Brain microvascular endothelial cell (primary cell): ENCODE data around the gene KRTAP9-6.

Source experiments
- DNase-seq: peaks from one replicate; pipeline ENCODE4 v3.0.0-alpha.2; 2020
- H3K27ac ChIP-seq: fragments of 250-450 bp; sonication (Bioruptor Pico); 2 replicates; pipeline ENCODE4 v1.5.1; 2020; ENCODE audit warnings: mild to moderate bottlenecking, moderate library complexity
- H3K27me3 ChIP-seq: fragments of 250-450 bp; sonication (Bioruptor Pico); replicated peaks from 2 replicates; pipeline ENCODE4 v1.5.1; 2020; ENCODE audit warnings: mild to moderate bottlenecking
- H3K36me3 ChIP-seq: fragments of 250-450 bp; sonication (Bioruptor Pico); replicated peaks from 2 replicates; pipeline ENCODE4 v1.5.1; 2020; ENCODE audit warnings: mild to moderate bottlenecking
- H3K4me3 ChIP-seq: 2 replicates; pipeline ENCODE4 v1.5.1; 2011; ENCODE audit warnings: low read depth, mild to moderate bottlenecking, control low read depth, low read length, moderate library complexity
- CTCF ChIP-seq: IDR thresholded peaks from 2 replicates; pipeline ENCODE4 v1.5.1; 2011; ENCODE audit warnings: low read depth, mild to moderate bottlenecking, moderate library complexity, low read length, control low read depth, inconsistent platforms; ENCODE audit errors: missing control alignments
- in situ Hi-C: cut with HindIII; loops from 2 replicates; pipeline ENCODE4 v1.10.0; 2017; ENCODE audit warnings: low sequenced_read_pairs, low pct_ligation_motif_present

KRTAP9-6 gene

GRCh38 chr17:41294016-41294415, 28.8 kb downstream of the KRTAP9-6 start:
- Histone ChIP-seq H3K27me3 (no peaks in the 10 kb centered on the region), H3K27ac (no peak overlapping the region), H3K4me3 (no peak overlapping the region), H3K36me3 (no peaks in the 10 kb centered on the region)
- no peak for TF ChIP-seq CTCF
- in situ Hi-C loops = no loop called here
- DNase-seq = no peak

GRCh38 chr17:41296846-41297245, 31.7 kb downstream of the KRTAP9-6 start:
- DNase-seq = no peak
- no peak for TF ChIP-seq CTCF
- no peak overlapping the region for H3K4me3 ChIP-seq
- H3K27ac ChIP-seq = no peak overlapping the region
- in situ Hi-C loops = no loop called here
- H3K36me3 ChIP-seq = no peaks in the 10 kb centered on the region
- H3K27me3 ChIP-seq = no peaks in the 10 kb centered on the region

- H3K36me3 ChIP-seq = no peaks in the 10 kb centered on the region
- H3K27me3 ChIP-seq = no peaks in the 10 kb centered on the region
- H3K4me3 ChIP-seq = no peak overlapping the region
- DNase-seq = no peak
- H3K27ac ChIP-seq = no peak overlapping the region
- in situ Hi-C loops = no loop called here
- TF ChIP-seq CTCF = no peak
Observed at GRCh38 chr17:41298458-41299135, 33.4 kb downstream of the KRTAP9-6 start.

GRCh38 chr17:41301204-41301790, 36.1 kb downstream of the KRTAP9-6 start:
- Histone ChIP-seq H3K27ac (no peak overlapping the region), H3K27me3 (no peaks in the 10 kb centered on the region), H3K36me3 (no peaks in the 10 kb centered on the region), H3K4me3 (no peak overlapping the region)
- no peak for DNase-seq
- TF ChIP-seq CTCF = no peak
- in situ Hi-C loops = no loop called here

GRCh38 chr17:41301916-41302901, 37.0 kb downstream of the KRTAP9-6 start, which contains the start of gene KRTAP29-1:
Gene KRTAP29-1, minus strand, starts transcription at chr17:41302851. Its CDS starts 0 bp downstream, at chr17:41302851.
- no peak within 1 kb of the TSS for H3K27ac ChIP-seq
- no peak for TF ChIP-seq CTCF
- H3K4me3 ChIP-seq = no peak within 1 kb of the TSS
- H3K27me3 ChIP-seq = no peaks in the 10 kb centered on the region
- H3K36me3 ChIP-seq = no peaks in the 10 kb centered on the region
- no peak for DNase-seq
- in situ Hi-C loops = no loop called here
